Sigmoid colon (tissue), 4 donors: ENCODE data around the gene METAP1.

Experiments
- EP300 ChIP-seq, 4 donors: sonication (generic); formaldehyde crosslinking; IDR thresholded peaks; one replicate each; pipeline ENCODE4 v1.6.1; 2017; ENCODE audit warnings: antibody characterized with exemption in 4 of 4
- POLR2A ChIP-seq, 2 donors: fragments of 450-650 bp; IDR thresholded peaks; one replicate each; pipeline ENCODE4 v1.6.1; 2016; ENCODE audit warnings: antibody characterized with exemption in 2 of 2, mild to moderate bottlenecking in 2 of 2, moderate library complexity in 2 of 2
- POLR2AphosphoS5 ChIP-seq, 4 donors: sonication (generic); formaldehyde crosslinking; IDR thresholded peaks; one replicate each; pipeline ENCODE4 v1.6.1; 2017; ENCODE audit warnings: antibody characterized with exemption in 4 of 4
- TF ChIP-seq, protein P1 (sequence below), 4 experiments: fragments of 450-650 bp in 3 of 4; fragments of 200-600 bp in 1 of 4; IDR thresholded peaks; one replicate each; pipeline ENCODE4 v1.5.1; 2016 to 2019; ENCODE audit warnings: antibody characterized with exemption in 4 of 4, mild to moderate bottlenecking in 3 of 4, moderate library complexity in 2 of 4

DNA sequence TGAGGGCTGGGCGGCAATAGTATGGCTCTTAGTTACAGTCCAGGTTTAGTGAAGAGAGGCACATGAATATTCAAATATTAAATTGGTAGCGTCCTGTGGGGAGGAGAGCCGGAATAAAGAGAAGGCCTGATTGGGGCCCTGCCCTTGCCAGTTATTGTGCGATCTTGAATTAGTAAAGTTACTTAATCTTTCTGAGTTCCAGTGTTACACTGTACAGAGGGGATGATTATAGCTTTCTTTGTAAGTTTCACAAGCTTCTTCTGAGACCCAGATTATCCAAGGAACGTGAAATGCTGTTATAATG, 1.2 kb downstream of the METAP1 start:
- TF ChIP-seq POLR2AphosphoS5 (IDR thresholded peaks at IDR 0.05) (no peak), POLR2A (IDR thresholded peaks at IDR 0.05) (no peak), EP300 (IDR thresholded peaks at IDR 0.05) (no peak)
- TF ChIP-seq, protein P1, sequence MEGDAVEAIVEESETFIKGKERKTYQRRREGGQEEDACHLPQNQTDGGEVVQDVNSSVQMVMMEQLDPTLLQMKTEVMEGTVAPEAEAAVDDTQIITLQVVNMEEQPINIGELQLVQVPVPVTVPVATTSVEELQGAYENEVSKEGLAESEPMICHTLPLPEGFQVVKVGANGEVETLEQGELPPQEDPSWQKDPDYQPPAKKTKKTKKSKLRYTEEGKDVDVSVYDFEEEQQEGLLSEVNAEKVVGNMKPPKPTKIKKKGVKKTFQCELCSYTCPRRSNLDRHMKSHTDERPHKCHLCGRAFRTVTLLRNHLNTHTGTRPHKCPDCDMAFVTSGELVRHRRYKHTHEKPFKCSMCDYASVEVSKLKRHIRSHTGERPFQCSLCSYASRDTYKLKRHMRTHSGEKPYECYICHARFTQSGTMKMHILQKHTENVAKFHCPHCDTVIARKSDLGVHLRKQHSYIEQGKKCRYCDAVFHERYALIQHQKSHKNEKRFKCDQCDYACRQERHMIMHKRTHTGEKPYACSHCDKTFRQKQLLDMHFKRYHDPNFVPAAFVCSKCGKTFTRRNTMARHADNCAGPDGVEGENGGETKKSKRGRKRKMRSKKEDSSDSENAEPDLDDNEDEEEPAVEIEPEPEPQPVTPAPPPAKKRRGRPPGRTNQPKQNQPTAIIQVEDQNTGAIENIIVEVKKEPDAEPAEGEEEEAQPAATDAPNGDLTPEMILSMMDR (IDR thresholded peaks at IDR 0.05) = no peak
